ENCODE measurements around the gene ATG16L1.

- TF ChIP-seq EP300 (IDR thresholded peaks at IDR 0.05) (no peak), POLR2A (IDR thresholded peaks at IDR 0.05) (no peak)
Observed at GRCh38 chr2:233334915-233335314, 83.4 kb downstream of the ATG16L1 start.
